Astrocyte (in vitro differentiated cells and primary cell): ENCODE data around the gene MTF1. TPM values are rescaled to one million over a fixed set of nuclear protein-coding genes. Genes with fewer than 3 reads are reported as not detected.

ENCODE experiments used
- DNase-seq: peaks from one replicate; pipeline ENCODE4 v3.0.0-alpha.2; 2010; ENCODE audit warnings: low read depth
- FAIRE-seq: peaks from 2 replicates; lab custom pipeline; 2011; peaks lifted over from hg19 to GRCh38; lab: Jason Lieb, UNC
- H2AFZ ChIP-seq: 2 replicates; pipeline ENCODE4 v1.6.0; 2012; ENCODE audit warnings: low read depth, low read length, inconsistent platforms
- H3K27ac ChIP-seq: 2 replicates; pipeline ENCODE4 v1.5.1; 2011; ENCODE audit warnings: low read depth, low read length, inconsistent platforms
- H3K27me3 ChIP-seq: 2 replicates; pipeline ENCODE4 v1.6.0; 2011; ENCODE audit warnings: low read length, inconsistent platforms; ENCODE audit not compliant: insufficient read depth
- H3K36me3 ChIP-seq: 2 replicates; pipeline ENCODE4 v1.5.1; 2011; ENCODE audit warnings: low read length, inconsistent platforms; ENCODE audit not compliant: insufficient read depth
- H3K4me1 ChIP-seq: 2 replicates; pipeline ENCODE4 v1.5.1; 2011; ENCODE audit warnings: low read length, inconsistent platforms; ENCODE audit not compliant: insufficient read depth
- H3K4me2 ChIP-seq: 2 replicates; pipeline ENCODE4 v1.6.0; 2012; ENCODE audit warnings: low read length, inconsistent platforms
- H3K4me3 ChIP-seq: 2 replicates; pipeline ENCODE4 v1.5.1; 2011; ENCODE audit warnings: low read depth, mild to moderate bottlenecking, low read length, inconsistent platforms; ENCODE audit not compliant: insufficient read depth
- H3K79me2 ChIP-seq: 2 replicates; pipeline ENCODE4 v1.6.0; 2012; ENCODE audit warnings: mild to moderate bottlenecking, low read length, inconsistent platforms; ENCODE audit not compliant: insufficient read depth
- H3K9ac ChIP-seq: 2 replicates; pipeline ENCODE4 v1.6.0; 2012; ENCODE audit warnings: mild to moderate bottlenecking, low read length, inconsistent platforms
- H3K9me3 ChIP-seq: 2 replicates; pipeline ENCODE4 v1.5.1; 2012; ENCODE audit warnings: low read depth, mild to moderate bottlenecking, low read length, inconsistent platforms; ENCODE audit not compliant: insufficient read depth
- H4K20me1 ChIP-seq: 2 replicates; pipeline ENCODE4 v1.6.0; 2012; ENCODE audit warnings: low read length, inconsistent platforms; ENCODE audit not compliant: insufficient read depth
- H3K27ac Mint-ChIP-seq: one replicate; pipeline ENCODE4 v1.8.0; 2021; ENCODE audit warnings: mild to moderate bottlenecking, mixed read lengths; ENCODE audit not compliant: unreplicated experiment
- H3K27me3 Mint-ChIP-seq: one replicate; pipeline ENCODE4 v1.8.0; 2021; ENCODE audit warnings: low read depth, mixed read lengths; ENCODE audit not compliant: unreplicated experiment
- H3K36me3 Mint-ChIP-seq: one replicate; pipeline ENCODE4 v1.8.0; 2021; ENCODE audit warnings: low read depth, mixed read lengths; ENCODE audit not compliant: unreplicated experiment
- H3K4me1 Mint-ChIP-seq: one replicate; pipeline ENCODE4 v1.8.0; 2021; ENCODE audit warnings: low read depth, mixed read lengths; ENCODE audit not compliant: unreplicated experiment
- H3K4me3 Mint-ChIP-seq: one replicate; pipeline ENCODE4 v1.8.0; 2021; ENCODE audit warnings: mild to moderate bottlenecking, moderate library complexity, mixed read lengths; ENCODE audit not compliant: unreplicated experiment
- H3K9me3 Mint-ChIP-seq: one replicate; pipeline ENCODE4 v1.8.0; 2021; ENCODE audit warnings: mild to moderate bottlenecking, mixed read lengths; ENCODE audit not compliant: unreplicated experiment
- EZH2 ChIP-seq: IDR thresholded peaks from 2 replicates; pipeline ENCODE4 v1.6.1; 2012; ENCODE audit warnings: mild to moderate bottlenecking, low read length, inconsistent platforms; ENCODE audit not compliant: insufficient read depth
- total RNA-seq: library from RNA; stranded (reverse); gene quantifications from 2 replicates; pipeline ENCODE4 v1.2.1, GENCODE V29; 2021
- TF ChIP-seq, protein P1 (sequence below): IDR thresholded peaks from 2 replicates; pipeline ENCODE4 v1.5.1; 2011; ENCODE audit warnings: low read depth, mild to moderate bottlenecking, inconsistent platforms, low read length, moderate library complexity; ENCODE audit not compliant: insufficient read depth

MTF1 gene
- total RNA-seq, 1 donor from 2014 or later: 16.7 TPM

DNA sequence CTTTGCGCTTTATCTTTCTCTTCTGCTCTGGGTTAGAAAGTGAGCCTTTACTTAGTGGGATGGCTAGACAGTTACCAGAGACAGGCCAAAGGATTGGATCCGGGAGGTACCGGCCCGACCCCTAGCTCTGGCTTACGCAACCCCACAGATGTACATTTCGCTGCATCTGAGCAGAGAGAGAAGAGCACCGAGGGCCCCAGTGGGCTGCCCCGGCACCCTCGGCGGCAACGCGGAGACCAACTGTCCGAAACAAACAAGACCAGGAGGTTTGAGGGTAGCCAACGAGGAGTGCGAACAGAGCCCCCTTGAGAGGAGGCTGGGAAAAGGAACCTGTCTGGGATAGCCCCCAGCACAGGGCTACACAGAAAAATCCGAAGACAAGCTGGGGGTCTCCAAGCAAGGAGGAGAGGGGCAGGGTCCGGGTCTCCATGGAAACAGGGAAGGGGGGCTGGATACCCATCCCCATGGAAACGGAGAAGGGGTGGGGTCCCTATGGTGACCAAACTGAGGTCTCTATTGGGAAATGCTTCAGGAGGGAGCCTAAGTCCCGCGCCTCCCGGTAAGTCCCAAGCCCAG, 373 bp downstream of the MTF1 start:
- peaks cover 48% of the 10 kb centered on the region for H3K79me2 ChIP-seq
- H4K20me1 ChIP-seq: peaks cover 20% of the 10 kb centered on the region
- H3K4me1 ChIP-seq: peaks cover 6% of the 10 kb centered on the region
- Mint-ChIP-seq H3K4me1 (peaks cover 9% of the 10 kb centered on the region), H3K9me3 (no peaks in the 10 kb centered on the region), H3K27me3 (no peaks in the 10 kb centered on the region), H3K36me3 (peaks cover 4% of the 10 kb centered on the region), H3K4me3 (peak overlapping the region; percentile 96), H3K27ac (peak overlapping the region; percentile 96)
- DNase-seq: peak; percentile 9
- H3K4me3 ChIP-seq: peak overlapping the region; percentile 89
- peaks cover 13% of the 10 kb centered on the region for H3K36me3 ChIP-seq
- peak overlapping the region; percentile 79 for H3K27ac ChIP-seq
- H3K9me3 ChIP-seq: no peaks in the 10 kb centered on the region
- H3K4me2 ChIP-seq: peak overlapping the region; percentile 90
- peak overlapping the region; percentile 92 for H3K9ac ChIP-seq
- no peak for FAIRE-seq
- TF ChIP-seq, protein P1, sequence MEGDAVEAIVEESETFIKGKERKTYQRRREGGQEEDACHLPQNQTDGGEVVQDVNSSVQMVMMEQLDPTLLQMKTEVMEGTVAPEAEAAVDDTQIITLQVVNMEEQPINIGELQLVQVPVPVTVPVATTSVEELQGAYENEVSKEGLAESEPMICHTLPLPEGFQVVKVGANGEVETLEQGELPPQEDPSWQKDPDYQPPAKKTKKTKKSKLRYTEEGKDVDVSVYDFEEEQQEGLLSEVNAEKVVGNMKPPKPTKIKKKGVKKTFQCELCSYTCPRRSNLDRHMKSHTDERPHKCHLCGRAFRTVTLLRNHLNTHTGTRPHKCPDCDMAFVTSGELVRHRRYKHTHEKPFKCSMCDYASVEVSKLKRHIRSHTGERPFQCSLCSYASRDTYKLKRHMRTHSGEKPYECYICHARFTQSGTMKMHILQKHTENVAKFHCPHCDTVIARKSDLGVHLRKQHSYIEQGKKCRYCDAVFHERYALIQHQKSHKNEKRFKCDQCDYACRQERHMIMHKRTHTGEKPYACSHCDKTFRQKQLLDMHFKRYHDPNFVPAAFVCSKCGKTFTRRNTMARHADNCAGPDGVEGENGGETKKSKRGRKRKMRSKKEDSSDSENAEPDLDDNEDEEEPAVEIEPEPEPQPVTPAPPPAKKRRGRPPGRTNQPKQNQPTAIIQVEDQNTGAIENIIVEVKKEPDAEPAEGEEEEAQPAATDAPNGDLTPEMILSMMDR: no peak
- TF ChIP-seq EZH2: no peak
- H3K27me3 ChIP-seq: no peaks in the 10 kb centered on the region
- peak overlapping the region; percentile 71 for H2AFZ ChIP-seq

DNA sequence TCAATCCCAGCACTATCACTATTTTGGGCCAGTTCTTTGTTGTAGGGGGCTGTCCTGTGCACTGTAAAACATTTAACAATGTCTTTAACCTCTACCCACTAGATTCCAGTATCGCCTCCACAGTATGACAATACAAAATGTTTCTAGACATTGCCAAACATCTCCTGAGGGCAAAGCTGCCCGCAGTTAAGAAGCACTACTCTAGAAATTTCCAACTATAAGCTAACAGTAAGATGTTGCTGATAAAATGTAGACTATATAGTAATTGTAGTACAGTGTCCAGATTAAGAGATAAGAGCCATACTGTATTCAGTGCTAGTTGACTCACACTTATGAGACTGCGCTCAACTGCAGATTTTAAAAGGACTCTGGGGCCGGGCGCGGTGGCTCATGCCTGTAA, 5.0 kb downstream of the MTF1 start:
- no peak overlapping the region for H3K4me2 ChIP-seq
- no peaks in the 10 kb centered on the region for H3K27me3 Mint-ChIP-seq

DNA sequence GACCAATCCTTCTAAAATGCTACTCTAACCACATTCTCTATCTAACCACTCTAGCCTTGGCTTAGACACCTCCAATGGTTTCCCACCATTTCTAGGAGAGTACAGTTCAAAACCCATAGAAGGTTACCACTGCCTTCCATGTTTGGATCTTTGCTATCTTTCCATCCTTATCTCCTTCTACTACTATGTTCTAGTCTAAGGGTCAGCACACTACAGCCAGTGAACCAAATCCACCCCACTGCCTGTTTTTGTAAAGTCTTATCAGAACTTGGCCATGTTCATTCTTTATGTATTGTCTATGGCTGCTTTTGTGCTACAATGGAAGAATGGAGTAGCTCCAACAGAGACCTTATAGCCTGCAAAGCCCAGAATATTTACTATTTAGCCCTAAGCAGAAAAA, 6.2 kb downstream of the MTF1 start:
- no peak for DNase-seq
- Mint-ChIP-seq H3K36me3 (peaks cover 15% of the 10 kb centered on the region), H3K4me1 (peaks cover 3% of the 10 kb centered on the region), H3K9me3 (peaks cover 2% of the 10 kb centered on the region), H3K27ac (no peak overlapping the region), H3K27me3 (no peaks in the 10 kb centered on the region), H3K4me3 (no peak overlapping the region)
- Histone ChIP-seq H3K79me2 (peaks cover 90% of the 10 kb centered on the region), H3K4me2 (no peak overlapping the region), H4K20me1 (peaks cover 64% of the 10 kb centered on the region), H2AFZ (no peak overlapping the region), H3K36me3 (peaks cover 18% of the 10 kb centered on the region), H3K9ac (no peak overlapping the region), H3K4me3 (no peak overlapping the region), H3K9me3 (no peaks in the 10 kb centered on the region), H3K27me3 (no peaks in the 10 kb centered on the region), H3K27ac (no peak overlapping the region), H3K4me1 (no peaks in the 10 kb centered on the region)
- no peak for FAIRE-seq
- TF ChIP-seq, protein P1: no peak
- no peak for TF ChIP-seq EZH2

More for the DNA sequence above, 5.0 kb downstream of the MTF1 start:
- H3K27me3 ChIP-seq: no peaks in the 10 kb centered on the region
- H3K36me3 ChIP-seq: peaks cover 16% of the 10 kb centered on the region
- peaks cover 90% of the 10 kb centered on the region for H3K79me2 ChIP-seq
- Mint-ChIP-seq H3K27ac (no peak overlapping the region), H3K4me1 (peaks cover 4% of the 10 kb centered on the region), H3K9me3 (peaks cover 2% of the 10 kb centered on the region), H3K4me3 (no peak overlapping the region), H3K36me3 (peaks cover 15% of the 10 kb centered on the region)
- no peak overlapping the region for H2AFZ ChIP-seq
- H3K27ac ChIP-seq: no peak overlapping the region
- DNase-seq (no peak), FAIRE-seq (no peak)
- no peak overlapping the region for H3K4me3 ChIP-seq
- H4K20me1 ChIP-seq: peaks cover 63% of the 10 kb centered on the region
- H3K9ac ChIP-seq: no peak overlapping the region
- no peaks in the 10 kb centered on the region for H3K9me3 ChIP-seq
- TF ChIP-seq EZH2: no peak
- TF ChIP-seq, protein P1: no peak
- no peaks in the 10 kb centered on the region for H3K4me1 ChIP-seq
